ENCODE measurements around the gene NIN.

The NIN gene

DNA sequence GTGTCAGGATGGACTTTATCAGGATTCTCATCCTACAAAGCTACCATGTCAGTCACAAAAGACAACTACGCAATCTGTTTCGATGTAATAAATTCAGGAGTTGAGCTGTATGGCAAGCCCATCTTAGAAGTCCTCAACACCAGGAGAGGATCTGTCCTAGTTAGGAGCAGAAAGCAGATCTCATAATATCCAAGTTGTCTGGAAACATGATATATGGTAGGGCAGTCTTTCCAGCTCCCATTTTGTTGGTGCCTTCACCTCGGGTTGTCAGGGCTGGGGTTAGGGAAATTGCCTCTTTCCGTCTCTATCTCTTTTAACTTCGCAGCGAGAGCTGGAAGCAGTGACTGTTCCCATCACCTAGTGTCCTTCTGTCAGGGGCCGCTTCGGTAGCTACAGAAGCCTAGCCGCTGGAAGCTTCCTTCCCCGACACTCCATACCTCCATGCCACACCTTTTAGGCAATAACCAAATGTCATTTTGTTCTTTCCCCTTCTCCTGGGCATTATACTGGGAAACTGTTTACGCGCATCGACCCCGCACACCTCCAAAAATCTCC, 1.4 kb downstream of the NIN start:
- H3K9me3 ChIP-seq (ENCODE audit: control insufficient read depth, low read length), result no peaks in the 10 kb centered on the region
- peaks cover 21% of the 10 kb centered on the region for H3K4me1 ChIP-seq (ENCODE audit: control insufficient read depth, insufficient read depth, low read length)
- H3K27me3 ChIP-seq (ENCODE audit: control insufficient read depth, insufficient read depth, low read length, poor library complexity, severe bottlenecking), result peaks cover 32% of the 10 kb centered on the region
- 8 to 9% methylated on average over 14 of the region's 14 CpGs for WGBS, 2 experiments
- H3K27ac ChIP-seq (ENCODE audit: insufficient read depth, low read depth, low read length, poor library complexity, severe bottlenecking), result peak overlapping the region; percentile 86
- peak overlapping the region; percentile 74 for H3K4me3 ChIP-seq (ENCODE audit: insufficient read depth, low read depth, low read length)
- H3K36me3 ChIP-seq (ENCODE audit: control insufficient read depth, insufficient read depth, low read length), result no peaks in the 10 kb centered on the region

DNA sequence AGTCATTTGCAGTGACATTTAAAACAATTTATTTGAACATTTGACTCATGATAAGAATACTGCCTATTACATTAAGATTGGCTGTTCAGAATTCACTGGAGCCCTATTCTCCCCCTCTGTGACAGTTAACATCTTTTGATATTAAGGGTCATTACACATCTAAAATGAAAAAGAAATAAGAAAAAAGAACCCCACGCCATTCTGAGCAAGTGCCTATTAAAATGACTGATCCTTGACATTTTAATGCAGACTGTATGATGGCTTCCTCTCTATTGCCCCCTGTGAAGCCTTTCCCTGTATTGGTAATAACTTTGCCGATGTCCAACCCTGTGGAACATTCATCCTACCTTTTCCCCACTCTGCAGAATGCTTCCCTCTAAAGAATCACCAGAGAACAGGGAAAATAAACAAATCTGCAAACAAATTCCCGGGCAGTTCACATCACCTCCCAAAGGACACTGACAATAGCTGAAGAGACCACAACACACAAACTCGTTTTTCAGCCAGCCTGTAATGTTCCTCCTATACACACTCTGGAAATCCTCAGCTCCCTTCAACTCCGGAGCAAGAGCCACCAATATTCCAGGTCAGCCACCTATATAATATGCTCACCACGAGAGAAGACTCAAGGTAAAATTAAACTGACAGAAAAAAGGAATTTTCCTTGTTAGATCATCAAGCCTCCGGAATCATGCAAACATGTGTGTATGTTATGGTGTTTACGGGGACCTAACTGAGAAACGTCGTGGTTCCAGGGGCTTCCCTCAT, 2.1 kb downstream of the NIN start:
- Histone ChIP-seq H3K4me1 (ENCODE audit: control insufficient read depth, insufficient read depth, low read length) (peaks cover 21% of the 10 kb centered on the region), H3K36me3 (ENCODE audit: control insufficient read depth, insufficient read depth, low read length) (no peaks in the 10 kb centered on the region), H3K9me3 (ENCODE audit: control insufficient read depth, low read length) (no peaks in the 10 kb centered on the region), H3K27me3 (ENCODE audit: control insufficient read depth, insufficient read depth, low read length, poor library complexity, severe bottlenecking) (peaks cover 32% of the 10 kb centered on the region), H3K27ac (ENCODE audit: insufficient read depth, low read depth, low read length, poor library complexity, severe bottlenecking) (no peak overlapping the region), H3K4me3 (ENCODE audit: insufficient read depth, low read depth, low read length) (peak overlapping the region; percentile 74)
- 38% methylated on average over 10 of the region's 10 CpGs for WGBS, 2 experiments

DNA sequence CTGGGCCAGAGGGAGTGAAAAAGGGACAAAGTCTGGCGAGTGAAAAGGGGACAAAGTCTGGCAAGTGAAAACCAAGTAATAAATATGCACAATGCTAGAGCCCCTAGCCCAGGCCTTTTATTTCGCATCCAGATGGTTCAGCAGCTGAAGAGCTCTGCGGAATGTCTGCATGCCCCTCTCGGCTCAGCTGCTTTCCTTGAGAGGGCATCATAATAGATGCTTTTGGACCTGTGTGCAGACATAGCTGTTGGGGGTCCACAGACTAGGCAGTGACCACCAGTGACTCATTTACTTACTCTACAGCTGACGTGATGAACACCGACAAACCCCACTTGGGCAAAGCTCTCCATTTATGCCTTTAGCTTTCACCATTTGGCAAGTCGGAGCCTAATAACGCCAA, 4.3 kb downstream of the NIN start:
- no peaks in the 10 kb centered on the region for H3K36me3 ChIP-seq (ENCODE audit: control insufficient read depth, insufficient read depth, low read length)
- no peak overlapping the region for H3K27ac ChIP-seq (ENCODE audit: insufficient read depth, low read depth, low read length, poor library complexity, severe bottlenecking)
- peaks cover 15% of the 10 kb centered on the region for H3K27me3 ChIP-seq (ENCODE audit: control insufficient read depth, insufficient read depth, low read length, poor library complexity, severe bottlenecking)
- no peak overlapping the region for H3K4me3 ChIP-seq (ENCODE audit: insufficient read depth, low read depth, low read length)
- no peaks in the 10 kb centered on the region for H3K9me3 ChIP-seq (ENCODE audit: control insufficient read depth, low read length)
- peaks cover 23% of the 10 kb centered on the region for H3K4me1 ChIP-seq (ENCODE audit: control insufficient read depth, insufficient read depth, low read length)
- WGBS, 2 experiments, result 89 to 90% methylated on average over 8 of the region's 8 CpGs

DNA sequence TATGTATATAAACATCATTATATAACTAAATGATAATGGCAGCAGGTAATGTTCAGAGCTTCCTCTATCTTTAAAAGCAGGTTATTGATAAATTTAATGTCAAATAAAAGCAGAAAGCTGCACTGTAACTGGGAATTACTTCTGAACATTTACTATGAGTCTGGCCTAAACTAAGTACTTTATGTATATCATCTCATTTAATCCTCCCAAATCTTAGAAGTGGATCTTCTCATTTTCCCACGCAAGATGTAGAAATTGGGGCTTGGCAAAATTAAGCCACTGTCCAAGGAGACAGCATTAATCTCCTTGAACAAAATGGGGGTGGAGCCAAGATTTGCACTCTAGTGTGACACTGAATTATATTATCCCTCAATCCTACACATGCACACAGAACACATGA, 5.7 kb downstream of the NIN start:
- peaks cover 10% of the 10 kb centered on the region for H3K27me3 ChIP-seq (ENCODE audit: control insufficient read depth, insufficient read depth, low read length, poor library complexity, severe bottlenecking)
- WGBS, 2 experiments, result 92 to 100% methylated on average over 1 of the region's 1 CpG
- no peak overlapping the region for H3K4me3 ChIP-seq (ENCODE audit: insufficient read depth, low read depth, low read length)
- H3K9me3 ChIP-seq (ENCODE audit: control insufficient read depth, low read length), result no peaks in the 10 kb centered on the region
- no peak overlapping the region for H3K27ac ChIP-seq (ENCODE audit: insufficient read depth, low read depth, low read length, poor library complexity, severe bottlenecking)
- H3K4me1 ChIP-seq (ENCODE audit: control insufficient read depth, insufficient read depth, low read length), result peaks cover 24% of the 10 kb centered on the region
- no peaks in the 10 kb centered on the region for H3K36me3 ChIP-seq (ENCODE audit: control insufficient read depth, insufficient read depth, low read length)

DNA sequence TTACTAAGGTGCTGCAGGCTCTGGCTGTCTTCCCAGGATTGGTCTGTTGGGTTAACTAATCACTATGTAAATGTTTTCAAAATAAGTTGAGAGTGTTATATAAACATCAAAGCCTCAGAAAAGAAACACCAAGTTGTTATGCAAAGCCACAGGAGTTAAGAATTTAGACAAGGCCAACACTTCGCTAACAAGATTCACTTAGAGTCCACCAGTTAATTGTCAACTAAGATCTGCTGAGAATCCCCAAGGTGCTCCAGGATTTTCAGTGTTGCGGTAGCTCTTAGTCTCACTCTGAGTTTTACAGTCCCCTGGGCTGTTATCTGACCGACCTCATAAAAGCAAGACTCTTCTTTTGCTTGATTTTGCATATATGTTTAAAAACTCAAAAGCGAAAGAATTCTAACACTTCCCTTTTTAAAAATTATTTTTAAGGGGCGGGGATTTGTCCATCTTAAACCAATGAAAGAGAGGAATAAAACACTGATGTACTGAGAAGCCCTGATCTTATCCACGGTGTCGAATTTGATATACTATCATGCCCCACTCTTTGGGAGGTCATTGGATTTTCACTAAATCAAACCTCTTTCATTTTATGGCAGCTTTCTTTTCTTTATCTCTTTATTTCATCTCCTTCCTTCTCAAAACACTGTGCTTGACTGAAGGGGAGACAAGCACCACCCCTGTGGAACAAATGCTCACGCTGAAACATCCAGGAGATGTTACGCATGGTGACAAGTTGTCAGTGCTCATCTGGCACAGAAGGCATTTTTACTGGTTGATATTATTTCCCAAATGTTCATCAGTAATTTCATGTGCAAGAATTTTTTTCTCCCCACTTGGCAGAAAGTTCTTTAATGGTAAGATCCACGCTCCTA, 7.0 kb downstream of the NIN start:
- H3K4me1 ChIP-seq (ENCODE audit: control insufficient read depth, insufficient read depth, low read length), result peaks cover 18% of the 10 kb centered on the region
- 81% methylated on average over 9 to 10 of the region's 10 CpGs for WGBS, 2 experiments
- H3K27ac ChIP-seq (ENCODE audit: insufficient read depth, low read depth, low read length, poor library complexity, severe bottlenecking), result no peak overlapping the region
- no peaks in the 10 kb centered on the region for H3K9me3 ChIP-seq (ENCODE audit: control insufficient read depth, low read length)
- H3K4me3 ChIP-seq (ENCODE audit: insufficient read depth, low read depth, low read length), result no peak overlapping the region
- H3K27me3 ChIP-seq (ENCODE audit: control insufficient read depth, insufficient read depth, low read length, poor library complexity, severe bottlenecking), result peaks cover 10% of the 10 kb centered on the region
- H3K36me3 ChIP-seq (ENCODE audit: control insufficient read depth, insufficient read depth, low read length), result no peaks in the 10 kb centered on the region

DNA sequence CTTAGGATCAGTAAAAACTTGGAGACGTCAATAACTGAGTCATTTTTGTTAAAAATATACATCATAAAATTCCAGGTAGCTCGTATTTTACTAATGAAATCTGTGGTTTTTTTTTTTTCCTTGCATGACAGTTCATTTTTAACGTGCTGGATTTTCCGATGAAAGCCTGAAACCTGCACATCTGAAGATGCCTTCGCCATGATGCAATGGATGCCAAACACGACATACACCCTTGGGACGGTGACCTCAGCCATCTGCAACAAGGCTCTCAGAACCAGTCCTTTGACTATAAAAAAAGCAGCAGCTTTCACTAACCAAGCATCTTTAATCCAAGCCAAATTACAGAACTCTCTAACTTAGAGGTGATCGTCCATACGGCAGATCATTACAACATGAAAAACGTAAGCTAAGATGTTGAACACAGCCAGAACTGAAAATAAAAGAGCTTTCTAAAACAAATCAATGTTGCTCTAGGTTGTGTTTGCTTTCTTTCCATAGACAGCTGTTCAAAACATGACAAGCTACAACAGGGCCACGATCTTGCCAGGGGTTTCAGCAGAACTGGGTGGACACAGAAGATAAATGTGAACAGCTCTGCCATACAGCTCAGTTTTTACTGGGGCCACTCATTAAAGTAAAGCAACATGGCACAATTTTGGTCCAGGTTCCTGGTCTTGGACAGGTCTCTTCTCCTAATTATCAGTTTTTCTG, 7.8 kb downstream of the NIN start:
- H3K27ac ChIP-seq (ENCODE audit: insufficient read depth, low read depth, low read length, poor library complexity, severe bottlenecking), result no peak overlapping the region
- H3K9me3 ChIP-seq (ENCODE audit: control insufficient read depth, low read length), result no peaks in the 10 kb centered on the region
- 94 to 96% methylated on average over 11 of the region's 11 CpGs for WGBS, 2 experiments
- no peak overlapping the region for H3K4me3 ChIP-seq (ENCODE audit: insufficient read depth, low read depth, low read length)
- no peaks in the 10 kb centered on the region for H3K36me3 ChIP-seq (ENCODE audit: control insufficient read depth, insufficient read depth, low read length)
- H3K4me1 ChIP-seq (ENCODE audit: control insufficient read depth, insufficient read depth, low read length), result peaks cover 10% of the 10 kb centered on the region
- peaks cover 6% of the 10 kb centered on the region for H3K27me3 ChIP-seq (ENCODE audit: control insufficient read depth, insufficient read depth, low read length, poor library complexity, severe bottlenecking)

DNA sequence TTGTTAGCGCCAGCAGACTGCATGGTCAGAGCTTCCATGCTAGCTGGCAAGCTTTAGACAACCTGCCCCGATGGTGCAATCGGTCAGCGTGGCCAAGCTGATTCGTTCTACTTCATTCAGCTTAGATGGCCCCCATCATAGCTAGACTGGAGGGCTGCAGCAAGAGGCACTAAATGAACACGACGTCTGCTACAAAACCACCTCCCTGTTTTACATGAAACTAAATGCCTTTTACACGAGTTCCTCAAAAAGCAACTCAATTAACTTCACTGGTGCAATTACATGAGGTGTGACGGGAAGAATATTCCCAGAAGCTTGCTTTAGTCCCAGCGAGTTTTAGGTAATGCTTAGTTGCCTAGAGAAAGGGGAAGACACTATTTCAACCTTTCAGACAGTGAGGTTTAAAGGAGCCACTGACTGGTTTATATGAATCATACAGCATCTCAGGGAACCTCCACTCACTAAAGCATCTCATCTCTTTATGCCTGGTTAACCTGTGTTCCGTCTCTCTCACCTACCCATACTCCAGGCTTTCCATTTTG, 8.4 kb downstream of the NIN start:
- 86 to 90% methylated on average over 11 of the region's 11 CpGs for WGBS, 2 experiments
- Histone ChIP-seq H3K4me3 (ENCODE audit: insufficient read depth, low read depth, low read length) (no peak overlapping the region), H3K36me3 (ENCODE audit: control insufficient read depth, insufficient read depth, low read length) (no peaks in the 10 kb centered on the region), H3K27me3 (ENCODE audit: control insufficient read depth, insufficient read depth, low read length, poor library complexity, severe bottlenecking) (no peaks in the 10 kb centered on the region), H3K4me1 (ENCODE audit: control insufficient read depth, insufficient read depth, low read length) (peaks cover 7% of the 10 kb centered on the region), H3K27ac (ENCODE audit: insufficient read depth, low read depth, low read length, poor library complexity, severe bottlenecking) (no peak overlapping the region), H3K9me3 (ENCODE audit: control insufficient read depth, low read length) (no peaks in the 10 kb centered on the region)

DNA sequence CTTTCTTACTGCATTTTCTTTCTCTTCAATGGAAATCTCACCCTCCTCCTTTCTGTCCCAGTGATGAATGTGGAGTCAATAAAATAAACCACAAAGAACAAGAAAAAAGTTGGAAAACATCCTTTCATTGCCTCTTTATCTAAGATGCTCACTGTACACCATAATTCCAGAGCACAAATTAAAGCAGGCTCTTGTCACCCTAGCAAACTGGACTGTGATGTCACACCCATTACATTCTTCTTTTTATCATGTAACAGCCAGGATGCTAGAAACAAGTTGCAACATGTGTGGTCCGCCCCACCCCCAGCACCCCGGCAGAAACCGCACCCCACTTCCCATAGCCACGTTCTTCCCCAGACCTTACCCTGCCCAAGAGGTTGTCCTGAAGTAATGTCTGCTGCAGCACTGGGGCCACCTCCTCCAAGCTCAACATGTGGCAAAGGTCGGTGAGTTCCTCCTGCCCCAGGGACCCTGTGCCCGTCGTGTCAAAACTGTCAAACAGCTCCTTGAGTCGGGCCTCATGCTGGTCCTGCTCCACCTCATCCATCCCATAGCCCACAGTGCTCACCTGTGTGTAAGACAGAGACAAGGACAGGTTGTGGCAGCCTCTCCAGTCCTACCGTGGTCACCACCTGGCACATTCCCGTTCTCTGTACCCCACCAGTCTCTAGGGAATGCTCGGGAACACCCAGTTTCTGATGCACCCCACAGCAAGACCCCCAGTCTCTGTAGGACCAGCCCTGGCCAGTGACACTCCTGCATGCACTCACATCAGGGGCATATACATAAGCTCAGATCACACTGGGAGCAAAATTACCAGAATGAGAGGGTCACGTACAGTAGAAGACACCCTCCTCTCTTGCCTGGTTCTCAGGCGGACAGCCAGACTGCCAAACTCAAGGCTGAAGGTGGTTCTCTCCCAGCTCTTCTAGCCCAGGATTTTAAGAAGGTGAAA, 9.2 kb downstream of the NIN start:
- peaks cover 7% of the 10 kb centered on the region for H3K4me1 ChIP-seq (ENCODE audit: control insufficient read depth, insufficient read depth, low read length)
- 86% methylated on average over 13 of the region's 13 CpGs for WGBS, 2 experiments

More for the DNA sequence above, 9.2 kb downstream of the NIN start:
- Histone ChIP-seq H3K27me3 (ENCODE audit: control insufficient read depth, insufficient read depth, low read length, poor library complexity, severe bottlenecking) (no peaks in the 10 kb centered on the region), H3K27ac (ENCODE audit: insufficient read depth, low read depth, low read length, poor library complexity, severe bottlenecking) (no peak overlapping the region), H3K9me3 (ENCODE audit: control insufficient read depth, low read length) (no peaks in the 10 kb centered on the region), H3K36me3 (ENCODE audit: control insufficient read depth, insufficient read depth, low read length) (no peaks in the 10 kb centered on the region), H3K4me3 (ENCODE audit: insufficient read depth, low read depth, low read length) (no peak overlapping the region)
